GM23338 (cell line): Measurements from ENCODE around the gene CDH8. TPM values are rescaled to one million over a fixed set of nuclear protein-coding genes. Genes with fewer than 3 reads are reported as not detected.

ENCODE experiments used
- ATAC-seq: fragments of 200-7000 bp; cut with Tn5 transposase; 3 replicates; pipeline ENCODE4 v1.9.1; 2020
- DNase-seq: peaks from one replicate; pipeline ENCODE4 v3.0.0-alpha.2; 2015; ENCODE audit warnings: low spot score
- H2AFZ ChIP-seq: fragments of 200-600 bp; sonication (generic); 2 replicates; pipeline ENCODE4 v1.8.0; 2016; ENCODE audit warnings: antibody characterized with exemption, mild to moderate bottlenecking, moderate library complexity
- H3F3A ChIP-seq: fragments of 200-600 bp; sonication (generic); replicated peaks from 2 replicates; pipeline ENCODE4 v1.8.0; 2017; ENCODE audit warnings: antibody characterized with exemption, mixed run types, low read depth
- H3K27ac ChIP-seq: fragments of 200-600 bp; sonication (generic); 2 replicates; pipeline ENCODE4 v1.6.1; 2016; ENCODE audit warnings: low read depth
- H3K27me3 ChIP-seq: fragments of 200-600 bp; sonication (generic); 2 replicates; pipeline ENCODE4 v1.8.0; 2016; ENCODE audit warnings: mild to moderate bottlenecking, mixed run types, moderate library complexity; ENCODE audit not compliant: insufficient read depth
- H3K36me3 ChIP-seq: fragments of 200-600 bp; sonication (generic); 2 replicates; pipeline ENCODE4 v1.8.0; 2016; ENCODE audit warnings: mild to moderate bottlenecking; ENCODE audit not compliant: insufficient read depth
- H3K4me1 ChIP-seq: fragments of 200-600 bp; sonication (generic); 2 replicates; pipeline ENCODE4 v1.8.0; 2016; ENCODE audit warnings: mild to moderate bottlenecking, moderate library complexity; ENCODE audit not compliant: insufficient read depth
- H3K4me2 ChIP-seq: fragments of 200-600 bp; sonication (generic); 2 replicates; pipeline ENCODE4 v1.7.1; 2017; ENCODE audit warnings: mixed run types
- H3K4me3 ChIP-seq: fragments of 200-600 bp; sonication (generic); 2 replicates; pipeline ENCODE4 v1.6.1; 2016; ENCODE audit warnings: mixed run types
- H3K79me2 ChIP-seq: fragments of 200-600 bp; sonication (generic); replicated peaks from 2 replicates; pipeline ENCODE4 v1.8.0; 2017; ENCODE audit warnings: mild to moderate bottlenecking; ENCODE audit not compliant: insufficient read depth
- H3K9me2 ChIP-seq: fragments of 200-600 bp; sonication (generic); 2 replicates; pipeline ENCODE4 v1.8.0; 2017; ENCODE audit not compliant: insufficient read depth
- H4K20me1 ChIP-seq: fragments of 200-600 bp; sonication (generic); replicated peaks from 2 replicates; pipeline ENCODE4 v1.8.0; 2017; ENCODE audit warnings: mild to moderate bottlenecking; ENCODE audit not compliant: insufficient read depth
- H3K27ac Mint-ChIP-seq: 2 replicates; pipeline ENCODE4 v1.8.0; 2020; ENCODE audit warnings: inconsistent platforms, mild to moderate bottlenecking, moderate library complexity, mixed read lengths
- H3K27me3 Mint-ChIP-seq: 3 replicates; pipeline ENCODE4 v1.8.0; 2022; ENCODE audit warnings: low read depth, mild to moderate bottlenecking, moderate library complexity, mixed read lengths, inconsistent platforms; ENCODE audit not compliant: insufficient read depth, poor library complexity
- H3K36me3 Mint-ChIP-seq: 3 replicates; pipeline ENCODE4 v1.8.0; 2021; ENCODE audit warnings: low read depth, mild to moderate bottlenecking, inconsistent platforms, moderate library complexity, mixed read lengths
- H3K4me1 Mint-ChIP-seq: 3 replicates; pipeline ENCODE4 v1.8.0; 2020; ENCODE audit warnings: mild to moderate bottlenecking, inconsistent platforms, mixed read lengths
- H3K4me3 Mint-ChIP-seq: 3 replicates; pipeline ENCODE4 v1.8.0; 2021; ENCODE audit warnings: moderate library complexity, mild to moderate bottlenecking, inconsistent platforms, mixed read lengths
- H3K9me3 Mint-ChIP-seq: 3 replicates; pipeline ENCODE4 v1.8.0; 2020; ENCODE audit warnings: moderate library complexity, mild to moderate bottlenecking, inconsistent platforms, mixed read lengths
- CREB1 ChIP-seq: fragments of 250-450 bp; sonication (Bioruptor Pico); IDR thresholded peaks from 2 replicates; pipeline ENCODE4 v1.5.0; 2020; ENCODE audit warnings: low read depth, mild to moderate bottlenecking, moderate library complexity
- CTCF ChIP-seq, 2 experiments: fragments of 200-600 bp in 1 of 2; sonication (generic) in 1 of 2; conservative IDR thresholded peaks; 2 replicates each; pipeline versions ENCODE4 v1.5.1 to v1.6.1; 2016 to 2017; ENCODE audit warnings: antibody characterized with exemption in 2 of 2, low read depth in 2 of 2, mild to moderate bottlenecking in 2 of 2, moderate library complexity in 1 of 2
- ETS1 ChIP-seq: IDR thresholded peaks from 2 replicates; pipeline ENCODE4 v1.6.1; 2016; ENCODE audit warnings: antibody characterized with exemption
- EZH2 ChIP-seq: fragments of 200-600 bp; sonication (generic); IDR thresholded peaks from one replicate; pipeline ENCODE4 v1.8.0; 2017; ENCODE audit warnings: antibody characterized with exemption, mild to moderate bottlenecking, low read depth; ENCODE audit not compliant: unreplicated experiment
- EZH2phosphoT487 ChIP-seq: fragments of 200-600 bp; sonication (generic); IDR thresholded peaks from one replicate; pipeline ENCODE4 v1.8.1; 2018; ENCODE audit warnings: antibody characterized with exemption; ENCODE audit not compliant: unreplicated experiment
- JUNB ChIP-seq: IDR thresholded peaks from one replicate; pipeline ENCODE4 v1.6.1; 2016; ENCODE audit warnings: antibody characterized with exemption; ENCODE audit not compliant: unreplicated experiment
- POLR2AphosphoS5 ChIP-seq: IDR thresholded peaks from 2 replicates; pipeline ENCODE4 v1.6.1; 2016; ENCODE audit warnings: antibody characterized with exemption, low read depth
- STAT1 ChIP-seq: IDR thresholded peaks from one replicate; pipeline ENCODE4 v1.6.1; 2016; ENCODE audit warnings: antibody characterized with exemption; ENCODE audit not compliant: unreplicated experiment
- ZNF114 ChIP-seq: fragments of 250-450 bp; sonication (Bioruptor Pico); IDR thresholded peaks from 2 replicates; pipeline ENCODE4 v1.5.0; 2020; ENCODE audit warnings: mild to moderate bottlenecking, moderate library complexity
- polyA plus RNA-seq: library from polyadenylated mRNA; unstranded; fragments of >200 nt; fragmentation: Nextera tagmentation; extraction: Ambion mirVana; gene quantifications from 2 replicates; pipeline ENCODE4 v1.2.1, GENCODE V29; 2016
- total RNA-seq: library from RNA; depleted of rRNA; stranded (reverse); fragments of >200 nt; shearing (Covaris generic); gene quantifications from 2 replicates; pipeline ENCODE4 v1.2.3, GENCODE V29; 2014
- TF ChIP-seq, protein P1 (sequence below): IDR thresholded peaks from one replicate; pipeline ENCODE4 v1.6.1; 2018; ENCODE audit warnings: antibody characterized with exemption; ENCODE audit not compliant: unreplicated experiment
- TF ChIP-seq, protein P2 (sequence below): fragments of 250-450 bp; sonication (Bioruptor Pico); IDR thresholded peaks from 2 replicates; pipeline ENCODE4 v1.5.0; 2020; ENCODE audit warnings: mild to moderate bottlenecking, moderate library complexity

The CDH8 gene
- total and polyA plus RNA-seq, 2 experiments from 2014 or later = 10.2 to 11.7 TPM

DNA sequence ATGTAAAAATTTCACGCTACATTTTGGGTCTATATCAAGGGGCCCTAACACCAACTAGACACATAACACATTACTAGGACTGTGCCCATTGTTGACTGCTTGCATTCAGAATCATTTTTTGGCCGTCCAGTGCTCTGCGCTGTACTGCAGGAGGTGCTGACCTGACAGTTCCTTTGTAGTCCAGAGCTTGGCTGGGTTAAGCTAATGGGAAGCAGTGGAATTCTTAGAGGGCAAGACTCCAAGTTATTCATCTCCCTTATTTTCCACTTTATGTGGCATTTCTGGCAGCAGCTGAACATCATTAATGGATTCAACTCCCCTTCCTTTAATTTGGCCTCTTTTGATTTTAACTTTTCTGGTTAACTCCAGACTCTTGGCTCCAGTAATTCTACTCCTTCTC is 351.7 kb downstream of the CDH8 start:
- Mint-ChIP-seq H3K4me3 (no peak overlapping the region), H3K4me1 (peaks cover 3% of the 10 kb centered on the region; the same call in 1 of the 3 replicates), H3K9me3 (no peaks in the 10 kb centered on the region), H3K27me3 (no peaks in the 10 kb centered on the region), H3K36me3 (no peaks in the 10 kb centered on the region), H3K27ac (no peak overlapping the region)
- Histone ChIP-seq H3K9me2 (no peaks in the 10 kb centered on the region), H3K4me3 (no peak overlapping the region), H2AFZ (no peak overlapping the region), H3F3A (no peaks in the 10 kb centered on the region), H3K27me3 (no peaks in the 10 kb centered on the region), H3K79me2 (no peaks in the 10 kb centered on the region), H4K20me1 (no peaks in the 10 kb centered on the region), H3K4me1 (no peaks in the 10 kb centered on the region), H3K36me3 (no peaks in the 10 kb centered on the region), H3K27ac (no peak overlapping the region), H3K4me2 (no peak overlapping the region)
- DNase-seq (no peak), ATAC-seq (no peak)
- no peak for TF ChIP-seq JUNB
- TF ChIP-seq EZH2phosphoT487 = no peak
- TF ChIP-seq, protein P1, sequence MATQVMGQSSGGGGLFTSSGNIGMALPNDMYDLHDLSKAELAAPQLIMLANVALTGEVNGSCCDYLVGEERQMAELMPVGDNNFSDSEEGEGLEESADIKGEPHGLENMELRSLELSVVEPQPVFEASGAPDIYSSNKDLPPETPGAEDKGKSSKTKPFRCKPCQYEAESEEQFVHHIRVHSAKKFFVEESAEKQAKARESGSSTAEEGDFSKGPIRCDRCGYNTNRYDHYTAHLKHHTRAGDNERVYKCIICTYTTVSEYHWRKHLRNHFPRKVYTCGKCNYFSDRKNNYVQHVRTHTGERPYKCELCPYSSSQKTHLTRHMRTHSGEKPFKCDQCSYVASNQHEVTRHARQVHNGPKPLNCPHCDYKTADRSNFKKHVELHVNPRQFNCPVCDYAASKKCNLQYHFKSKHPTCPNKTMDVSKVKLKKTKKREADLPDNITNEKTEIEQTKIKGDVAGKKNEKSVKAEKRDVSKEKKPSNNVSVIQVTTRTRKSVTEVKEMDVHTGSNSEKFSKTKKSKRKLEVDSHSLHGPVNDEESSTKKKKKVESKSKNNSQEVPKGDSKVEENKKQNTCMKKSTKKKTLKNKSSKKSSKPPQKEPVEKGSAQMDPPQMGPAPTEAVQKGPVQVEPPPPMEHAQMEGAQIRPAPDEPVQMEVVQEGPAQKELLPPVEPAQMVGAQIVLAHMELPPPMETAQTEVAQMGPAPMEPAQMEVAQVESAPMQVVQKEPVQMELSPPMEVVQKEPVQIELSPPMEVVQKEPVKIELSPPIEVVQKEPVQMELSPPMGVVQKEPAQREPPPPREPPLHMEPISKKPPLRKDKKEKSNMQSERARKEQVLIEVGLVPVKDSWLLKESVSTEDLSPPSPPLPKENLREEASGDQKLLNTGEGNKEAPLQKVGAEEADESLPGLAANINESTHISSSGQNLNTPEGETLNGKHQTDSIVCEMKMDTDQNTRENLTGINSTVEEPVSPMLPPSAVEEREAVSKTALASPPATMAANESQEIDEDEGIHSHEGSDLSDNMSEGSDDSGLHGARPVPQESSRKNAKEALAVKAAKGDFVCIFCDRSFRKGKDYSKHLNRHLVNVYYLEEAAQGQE = no peak
- no peak for TF ChIP-seq CTCF (conservative IDR thresholded peaks at IDR 0.05; ENCODE audit: low read depth in 2 of 2)
- TF ChIP-seq ZNF114 (CRISPR knock-in tag) = no peak
- TF ChIP-seq EZH2 = no peak
- TF ChIP-seq POLR2AphosphoS5 = no peak
- TF ChIP-seq, protein P2, sequence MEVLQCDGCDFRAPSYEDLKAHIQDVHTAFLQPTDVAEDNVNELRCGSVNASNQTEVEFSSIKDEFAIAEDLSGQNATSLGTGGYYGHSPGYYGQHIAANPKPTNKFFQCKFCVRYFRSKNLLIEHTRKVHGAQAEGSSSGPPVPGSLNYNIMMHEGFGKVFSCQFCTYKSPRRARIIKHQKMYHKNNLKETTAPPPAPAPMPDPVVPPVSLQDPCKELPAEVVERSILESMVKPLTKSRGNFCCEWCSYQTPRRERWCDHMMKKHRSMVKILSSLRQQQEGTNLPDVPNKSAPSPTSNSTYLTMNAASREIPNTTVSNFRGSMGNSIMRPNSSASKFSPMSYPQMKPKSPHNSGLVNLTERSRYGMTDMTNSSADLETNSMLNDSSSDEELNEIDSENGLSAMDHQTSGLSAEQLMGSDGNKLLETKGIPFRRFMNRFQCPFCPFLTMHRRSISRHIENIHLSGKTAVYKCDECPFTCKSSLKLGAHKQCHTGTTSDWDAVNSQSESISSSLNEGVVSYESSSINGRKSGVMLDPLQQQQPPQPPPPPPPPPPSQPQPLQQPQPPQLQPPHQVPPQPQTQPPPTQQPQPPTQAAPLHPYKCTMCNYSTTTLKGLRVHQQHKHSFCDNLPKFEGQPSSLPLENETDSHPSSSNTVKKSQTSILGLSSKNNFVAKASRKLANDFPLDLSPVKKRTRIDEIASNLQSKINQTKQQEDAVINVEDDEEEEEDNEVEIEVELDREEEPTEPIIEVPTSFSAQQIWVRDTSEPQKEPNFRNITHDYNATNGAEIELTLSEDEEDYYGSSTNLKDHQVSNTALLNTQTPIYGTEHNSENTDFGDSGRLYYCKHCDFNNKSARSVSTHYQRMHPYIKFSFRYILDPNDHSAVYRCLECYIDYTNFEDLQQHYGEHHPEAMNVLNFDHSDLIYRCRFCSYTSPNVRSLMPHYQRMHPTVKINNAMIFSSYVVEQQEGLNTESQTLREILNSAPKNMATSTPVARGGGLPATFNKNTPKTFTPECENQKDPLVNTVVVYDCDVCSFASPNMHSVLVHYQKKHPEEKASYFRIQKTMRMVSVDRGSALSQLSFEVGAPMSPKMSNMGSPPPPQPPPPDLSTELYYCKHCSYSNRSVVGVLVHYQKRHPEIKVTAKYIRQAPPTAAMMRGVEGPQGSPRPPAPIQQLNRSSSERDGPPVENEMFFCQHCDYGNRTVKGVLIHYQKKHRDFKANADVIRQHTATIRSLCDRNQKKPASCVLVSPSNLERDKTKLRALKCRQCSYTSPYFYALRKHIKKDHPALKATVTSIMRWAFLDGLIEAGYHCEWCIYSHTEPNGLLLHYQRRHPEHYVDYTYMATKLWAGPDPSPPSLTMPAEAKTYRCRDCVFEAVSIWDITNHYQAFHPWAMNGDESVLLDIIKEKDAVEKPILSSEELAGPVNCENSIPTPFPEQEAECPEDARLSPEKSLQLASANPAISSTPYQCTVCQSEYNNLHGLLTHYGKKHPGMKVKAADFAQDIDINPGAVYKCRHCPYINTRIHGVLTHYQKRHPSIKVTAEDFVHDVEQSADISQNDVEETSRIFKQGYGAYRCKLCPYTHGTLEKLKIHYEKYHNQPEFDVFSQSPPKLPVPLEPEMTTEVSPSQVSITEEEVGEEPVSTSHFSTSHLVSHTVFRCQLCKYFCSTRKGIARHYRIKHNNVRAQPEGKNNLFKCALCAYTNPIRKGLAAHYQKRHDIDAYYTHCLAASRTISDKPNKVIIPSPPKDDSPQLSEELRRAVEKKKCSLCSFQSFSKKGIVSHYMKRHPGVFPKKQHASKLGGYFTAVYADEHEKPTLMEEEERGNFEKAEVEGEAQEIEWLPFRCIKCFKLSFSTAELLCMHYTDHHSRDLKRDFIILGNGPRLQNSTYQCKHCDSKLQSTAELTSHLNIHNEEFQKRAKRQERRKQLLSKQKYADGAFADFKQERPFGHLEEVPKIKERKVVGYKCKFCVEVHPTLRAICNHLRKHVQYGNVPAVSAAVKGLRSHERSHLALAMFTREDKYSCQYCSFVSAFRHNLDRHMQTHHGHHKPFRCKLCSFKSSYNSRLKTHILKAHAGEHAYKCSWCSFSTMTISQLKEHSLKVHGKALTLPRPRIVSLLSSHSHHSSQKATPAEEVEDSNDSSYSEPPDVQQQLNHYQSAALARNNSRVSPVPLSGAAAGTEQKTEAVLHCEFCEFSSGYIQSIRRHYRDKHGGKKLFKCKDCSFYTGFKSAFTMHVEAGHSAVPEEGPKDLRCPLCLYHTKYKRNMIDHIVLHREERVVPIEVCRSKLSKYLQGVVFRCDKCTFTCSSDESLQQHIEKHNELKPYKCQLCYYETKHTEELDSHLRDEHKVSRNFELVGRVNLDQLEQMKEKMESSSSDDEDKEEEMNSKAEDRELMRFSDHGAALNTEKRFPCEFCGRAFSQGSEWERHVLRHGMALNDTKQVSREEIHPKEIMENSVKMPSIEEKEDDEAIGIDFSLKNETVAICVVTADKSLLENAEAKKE (CRISPR knock-in tag) = no peak
- TF ChIP-seq ETS1 = no peak
- TF ChIP-seq CREB1 (CRISPR knock-in tag) = no peak
- TF ChIP-seq STAT1 = no peak
